HEK293 (cell line): ENCODE data around the gene LY6G5C.

ENCODE experiments used
- HOXA7 ChIP-seq: sonication (generic); formaldehyde crosslinking; IDR thresholded peaks from 2 replicates; pipeline ENCODE4 v1.8.1; 2022; ENCODE audit warnings: missing genetic modification reagents, borderline replicate concordance
- KLF10 ChIP-seq: fragments of 450-650 bp; IDR thresholded peaks from 2 replicates; pipeline ENCODE4 v1.5.1; 2018; ENCODE audit warnings: missing biosample characterization, mild to moderate bottlenecking, missing genetic modification characterization
- KLF8 ChIP-seq: fragments of 450-650 bp; formaldehyde crosslinking; IDR thresholded peaks from 2 replicates; pipeline ENCODE4 v1.5.1; 2016; ENCODE audit warnings: missing biosample characterization, missing genetic modification characterization
- MEIS1 ChIP-seq: sonication (generic); formaldehyde crosslinking; IDR thresholded peaks from 2 replicates; pipeline ENCODE4 v1.8.1; 2022; ENCODE audit warnings: missing genetic modification reagents, mild to moderate bottlenecking, borderline replicate concordance
- SALL2 ChIP-seq: fragments of 450-650 bp; formaldehyde crosslinking; IDR thresholded peaks from 2 replicates; pipeline ENCODE4 v1.5.0; 2017; ENCODE audit warnings: missing biosample characterization, mild to moderate bottlenecking, missing genetic modification characterization, borderline replicate concordance
- TSHZ1 ChIP-seq: fragments of 450-650 bp; formaldehyde crosslinking; IDR thresholded peaks from 2 replicates; pipeline ENCODE4 v1.5.1; 2016; ENCODE audit warnings: missing biosample characterization, missing genetic modification characterization, borderline replicate concordance
- ZFHX2 ChIP-seq: fragments of 450-650 bp; formaldehyde crosslinking; conservative IDR thresholded peaks from 2 replicates; pipeline ENCODE4 v1.5.1; 2016; ENCODE audit warnings: missing biosample characterization, missing genetic modification characterization
- ZFP69B ChIP-seq: fragments of 450-650 bp; formaldehyde crosslinking; IDR thresholded peaks from 2 replicates; pipeline ENCODE4 v1.5.1; 2016; ENCODE audit warnings: missing biosample characterization, missing genetic modification characterization
- ZNF148 ChIP-seq: fragments of 450-650 bp; formaldehyde crosslinking; IDR thresholded peaks from 2 replicates; pipeline ENCODE4 v1.5.0; 2017; ENCODE audit warnings: missing biosample characterization, missing genetic modification characterization, borderline replicate concordance
- ZNF223 ChIP-seq: fragments of 450-650 bp; formaldehyde crosslinking; IDR thresholded peaks from 2 replicates; pipeline ENCODE4 v1.5.1; 2016; ENCODE audit warnings: missing biosample characterization, missing genetic modification characterization
- ZNF354C ChIP-seq: fragments of 450-650 bp; formaldehyde crosslinking; IDR thresholded peaks from 2 replicates; pipeline ENCODE4 v1.5.1; 2016; ENCODE audit warnings: missing biosample characterization, missing genetic modification characterization, low read depth, borderline replicate concordance
- ZNF521 ChIP-seq: fragments of 450-650 bp; formaldehyde crosslinking; IDR thresholded peaks from 2 replicates; pipeline ENCODE4 v1.5.1; 2017; ENCODE audit warnings: missing biosample characterization, mild to moderate bottlenecking, missing genetic modification characterization
- ZNF560 ChIP-seq: fragments of 450-650 bp; formaldehyde crosslinking; IDR thresholded peaks from 2 replicates; pipeline ENCODE4 v1.5.1; 2017; ENCODE audit warnings: missing biosample characterization, missing genetic modification characterization, borderline replicate concordance
- ZNF561 ChIP-seq: fragments of 450-650 bp; IDR thresholded peaks from 2 replicates; pipeline ENCODE4 v1.5.1; 2018; ENCODE audit warnings: missing biosample characterization, missing genetic modification characterization, borderline replicate concordance
- ZNF623 ChIP-seq: fragments of 450-650 bp; formaldehyde crosslinking; IDR thresholded peaks from 2 replicates; pipeline ENCODE4 v1.5.1; 2016; ENCODE audit warnings: missing biosample characterization, missing genetic modification characterization
- ZNF645 ChIP-seq: fragments of 450-650 bp; formaldehyde crosslinking; IDR thresholded peaks from 2 replicates; pipeline ENCODE4; 2016; ENCODE audit warnings: missing biosample characterization, missing genetic modification characterization
- ZNF660 ChIP-seq: fragments of 450-650 bp; IDR thresholded peaks from 2 replicates; pipeline ENCODE4 v1.5.1; 2018; ENCODE audit warnings: missing biosample characterization, mild to moderate bottlenecking, missing genetic modification characterization
- ZNF76 ChIP-seq: fragments of 450-650 bp; formaldehyde crosslinking; IDR thresholded peaks from 2 replicates; pipeline ENCODE4; 2016; ENCODE audit warnings: low read depth, missing biosample characterization, missing genetic modification characterization, borderline replicate concordance
- ZNF791 ChIP-seq: fragments of 450-650 bp; formaldehyde crosslinking; IDR thresholded peaks from 2 replicates; pipeline ENCODE4 v1.5.1; 2016; ENCODE audit warnings: missing biosample characterization, missing genetic modification characterization
- ZNF830 ChIP-seq: fragments of 450-650 bp; IDR thresholded peaks from 2 replicates; pipeline ENCODE4 v1.5.0; 2018; ENCODE audit warnings: missing biosample characterization, missing genetic modification characterization, low read depth, mild to moderate bottlenecking, moderate library complexity
- ZSCAN23 ChIP-seq: fragments of 450-650 bp; formaldehyde crosslinking; IDR thresholded peaks from 2 replicates; pipeline ENCODE4 v1.5.1; 2016; ENCODE audit warnings: missing biosample characterization, missing genetic modification characterization
- TF ChIP-seq, protein P1 (sequence below): fragments of 450-650 bp; formaldehyde crosslinking; IDR thresholded peaks from 2 replicates; pipeline ENCODE4 v1.5.1; 2017; ENCODE audit warnings: missing biosample characterization, missing genetic modification characterization
- TF ChIP-seq, protein P2 (sequence below): fragments of 450-650 bp; formaldehyde crosslinking; IDR thresholded peaks from 2 replicates; pipeline ENCODE4 v1.5.1; 2016; ENCODE audit warnings: missing biosample characterization, missing genetic modification characterization
- TF ChIP-seq, protein P3 (sequence below): fragments of 450-650 bp; formaldehyde crosslinking; IDR thresholded peaks from 2 replicates; pipeline ENCODE4 v1.5.1; 2017; ENCODE audit warnings: missing biosample characterization, mild to moderate bottlenecking, missing genetic modification characterization, moderate library complexity
- TF ChIP-seq, protein P4 (sequence below): fragments of 450-650 bp; formaldehyde crosslinking; IDR thresholded peaks from 2 replicates; pipeline ENCODE4 v1.5.1; 2016; ENCODE audit warnings: missing biosample characterization, missing genetic modification characterization

LY6G5C gene

GRCh38 chr6:31702819-31703716, 22.2 kb upstream of the LY6G5C start, which contains the start of gene ABHD16A (continued):
- TF ChIP-seq ZNF521 (tag by site-specific recombination) (no peak), TSHZ1 (tag by site-specific recombination) (no peak), KLF10 (peak; percentile 80), ZFP69B (tag by site-specific recombination) (0 out of 2 replicates have a peak, but pooled peaks have one; percentile 26), HOXA7 (CRISPR knock-in tag) (no peak), ZNF645 (tag by site-specific recombination) (no peak), MEIS1 (CRISPR knock-in tag) (no peak), ZNF623 (tag by site-specific recombination) (no peak), ZNF76 (tag by site-specific recombination) (no peak), ZNF354C (no peak), ZNF223 (no peak), SALL2 (no peak), ZNF830 (tag by site-specific recombination) (no peak), ZFHX2 (tag by site-specific recombination) (no peak; the same call in none of the 2 replicates), KLF8 (tag by site-specific recombination) (peak; percentile 76; the same call in 1 of the 2 replicates), ZSCAN23 (no peak; the same call in 1 of the 2 replicates), ZNF560 (tag by site-specific recombination) (no peak), ZNF148 (tag by site-specific recombination) (no peak), ZNF791 (tag by site-specific recombination) (no peak), ZNF561 (tag by site-specific recombination) (peak; percentile 70; the same call in 1 of the 2 replicates), ZNF660 (peak; percentile 81)
- TF ChIP-seq, protein P1, sequence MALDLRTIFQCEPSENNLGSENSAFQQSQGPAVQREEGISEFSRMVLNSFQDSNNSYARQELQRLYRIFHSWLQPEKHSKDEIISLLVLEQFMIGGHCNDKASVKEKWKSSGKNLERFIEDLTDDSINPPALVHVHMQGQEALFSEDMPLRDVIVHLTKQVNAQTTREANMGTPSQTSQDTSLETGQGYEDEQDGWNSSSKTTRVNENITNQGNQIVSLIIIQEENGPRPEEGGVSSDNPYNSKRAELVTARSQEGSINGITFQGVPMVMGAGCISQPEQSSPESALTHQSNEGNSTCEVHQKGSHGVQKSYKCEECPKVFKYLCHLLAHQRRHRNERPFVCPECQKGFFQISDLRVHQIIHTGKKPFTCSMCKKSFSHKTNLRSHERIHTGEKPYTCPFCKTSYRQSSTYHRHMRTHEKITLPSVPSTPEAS (tag by site-specific recombination), result no peak
- TF ChIP-seq, protein P2, sequence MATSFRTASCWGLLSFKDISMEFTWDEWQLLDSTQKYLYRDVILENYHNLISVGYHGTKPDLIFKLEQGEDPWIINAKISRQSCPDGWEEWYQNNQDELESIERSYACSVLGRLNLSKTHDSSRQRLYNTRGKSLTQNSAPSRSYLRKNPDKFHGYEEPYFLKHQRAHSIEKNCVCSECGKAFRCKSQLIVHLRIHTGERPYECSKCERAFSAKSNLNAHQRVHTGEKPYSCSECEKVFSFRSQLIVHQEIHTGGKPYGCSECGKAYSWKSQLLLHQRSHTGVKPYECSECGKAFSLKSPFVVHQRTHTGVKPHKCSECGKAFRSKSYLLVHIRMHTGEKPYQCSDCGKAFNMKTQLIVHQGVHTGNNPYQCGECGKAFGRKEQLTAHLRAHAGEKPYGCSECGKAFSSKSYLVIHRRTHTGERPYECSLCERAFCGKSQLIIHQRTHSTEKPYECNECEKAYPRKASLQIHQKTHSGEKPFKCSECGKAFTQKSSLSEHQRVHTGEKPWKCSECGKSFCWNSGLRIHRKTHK (tag by site-specific recombination), result no peak
- TF ChIP-seq, protein P3, sequence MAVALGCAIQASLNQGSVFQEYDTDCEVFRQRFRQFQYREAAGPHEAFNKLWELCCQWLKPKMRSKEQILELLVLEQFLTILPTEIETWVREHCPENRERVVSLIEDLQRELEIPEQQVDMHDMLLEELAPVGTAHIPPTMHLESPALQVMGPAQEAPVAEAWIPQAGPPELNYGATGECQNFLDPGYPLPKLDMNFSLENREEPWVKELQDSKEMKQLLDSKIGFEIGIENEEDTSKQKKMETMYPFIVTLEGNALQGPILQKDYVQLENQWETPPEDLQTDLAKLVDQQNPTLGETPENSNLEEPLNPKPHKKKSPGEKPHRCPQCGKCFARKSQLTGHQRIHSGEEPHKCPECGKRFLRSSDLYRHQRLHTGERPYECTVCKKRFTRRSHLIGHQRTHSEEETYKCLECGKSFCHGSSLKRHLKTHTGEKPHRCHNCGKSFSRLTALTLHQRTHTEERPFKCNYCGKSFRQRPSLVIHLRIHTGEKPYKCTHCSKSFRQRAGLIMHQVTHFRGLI (tag by site-specific recombination), result no peak
- TF ChIP-seq, protein P4, sequence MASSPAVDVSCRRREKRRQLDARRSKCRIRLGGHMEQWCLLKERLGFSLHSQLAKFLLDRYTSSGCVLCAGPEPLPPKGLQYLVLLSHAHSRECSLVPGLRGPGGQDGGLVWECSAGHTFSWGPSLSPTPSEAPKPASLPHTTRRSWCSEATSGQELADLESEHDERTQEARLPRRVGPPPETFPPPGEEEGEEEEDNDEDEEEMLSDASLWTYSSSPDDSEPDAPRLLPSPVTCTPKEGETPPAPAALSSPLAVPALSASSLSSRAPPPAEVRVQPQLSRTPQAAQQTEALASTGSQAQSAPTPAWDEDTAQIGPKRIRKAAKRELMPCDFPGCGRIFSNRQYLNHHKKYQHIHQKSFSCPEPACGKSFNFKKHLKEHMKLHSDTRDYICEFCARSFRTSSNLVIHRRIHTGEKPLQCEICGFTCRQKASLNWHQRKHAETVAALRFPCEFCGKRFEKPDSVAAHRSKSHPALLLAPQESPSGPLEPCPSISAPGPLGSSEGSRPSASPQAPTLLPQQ, result no peak
